GM19193 (cell line): ENCODE data around the gene JAK3.

ENCODE experiments used
- POLR2A ChIP-seq: IDR thresholded peaks from 4 replicates; pipeline ENCODE4 v1.6.1; 2011; ENCODE audit not compliant: insufficient read depth, insufficient read length; ENCODE audit errors: extremely low read depth

The JAK3 gene

DNA sequence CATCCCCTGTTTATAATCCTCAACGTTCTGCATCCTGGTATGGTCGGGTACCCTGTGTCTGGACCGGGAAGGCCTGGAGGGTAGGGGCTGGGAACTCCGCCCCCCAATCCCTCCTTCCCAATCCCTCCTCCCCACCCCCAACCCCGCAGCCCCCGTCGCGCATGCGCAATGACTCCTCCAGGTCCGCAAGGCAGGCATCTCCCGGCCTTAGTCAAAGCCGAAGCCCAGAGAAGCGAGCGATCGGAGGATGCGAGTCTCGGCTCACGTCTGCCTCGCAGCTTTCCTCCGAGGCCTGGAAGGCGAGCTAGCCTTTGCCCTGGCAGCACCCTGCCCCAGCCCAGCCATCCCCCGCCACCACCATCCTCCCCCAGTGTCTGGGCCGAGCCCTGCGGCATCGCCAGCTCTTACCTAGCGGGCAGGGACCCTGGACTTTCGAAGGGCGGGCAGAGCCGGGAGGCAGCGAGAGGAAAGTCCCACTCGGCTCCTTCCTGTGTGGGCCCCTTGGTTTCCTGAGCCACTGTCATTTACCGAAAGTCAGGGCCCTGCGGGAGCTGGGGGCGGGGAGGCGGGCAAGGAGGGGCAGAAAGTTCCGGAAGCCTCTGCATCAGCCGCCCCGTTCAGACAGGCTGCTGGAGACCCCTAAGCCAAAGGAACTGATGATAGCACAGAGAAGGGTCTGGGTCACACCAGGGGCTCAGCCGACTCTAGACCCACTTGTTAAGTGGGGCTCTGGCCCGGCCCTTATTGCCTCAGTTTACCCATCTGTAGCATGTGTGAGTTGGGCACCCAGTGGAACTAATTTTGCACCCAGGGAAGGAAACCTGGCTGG, at the start of gene JAK3:
TSS of gene JAK3 (minus strand) at position 445 of the 829 bp plus-strand sequence. CDS start 3,565 bp downstream, outside the sequence.
- TF ChIP-seq POLR2A: peak; percentile 86

DNA sequence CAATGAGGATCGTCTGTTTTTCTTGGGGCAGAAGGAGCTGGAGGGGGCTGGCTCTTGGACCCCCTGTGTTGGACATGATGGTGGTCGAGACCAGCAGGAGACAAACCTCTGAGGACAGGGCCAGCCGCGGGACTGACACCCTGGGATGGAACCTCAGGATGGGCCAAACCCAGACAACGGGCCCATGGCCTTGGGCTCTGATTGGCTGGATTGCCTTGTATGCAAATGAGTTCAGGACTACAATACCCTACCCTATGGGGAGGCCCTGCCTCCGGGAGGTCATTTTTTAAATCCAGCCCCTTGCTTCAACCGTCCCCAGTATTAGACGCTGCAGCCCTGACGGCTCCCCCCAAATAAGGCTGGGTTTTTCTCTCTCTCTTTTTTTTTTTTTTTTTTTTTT, 46.0 kb upstream of the JAK3 start:
- TF ChIP-seq POLR2A: no peak

GRCh38 chr19:17889609-17890214, 41.9 kb upstream of the JAK3 start:
- TF ChIP-seq POLR2A: no peak

GRCh38 chr19:17888260-17888659, 40.5 kb upstream of the JAK3 start:
- TF ChIP-seq POLR2A: no peak

GRCh38 chr19:17886515-17886914, 38.7 kb upstream of the JAK3 start:
- TF ChIP-seq POLR2A: no peak

- no peak for TF ChIP-seq POLR2A
Measured at GRCh38 chr19:17883627-17884410, 36.0 kb upstream of the JAK3 start.

- TF ChIP-seq POLR2A: no peak
Measured at GRCh38 chr19:17881701-17882100, 33.9 kb upstream of the JAK3 start.

GRCh38 chr19:17879466-17879865, 31.7 kb upstream of the JAK3 start:
- TF ChIP-seq POLR2A: no peak

GRCh38 chr19:17877696-17878095, 29.9 kb upstream of the JAK3 start:
- no peak for TF ChIP-seq POLR2A

DNA sequence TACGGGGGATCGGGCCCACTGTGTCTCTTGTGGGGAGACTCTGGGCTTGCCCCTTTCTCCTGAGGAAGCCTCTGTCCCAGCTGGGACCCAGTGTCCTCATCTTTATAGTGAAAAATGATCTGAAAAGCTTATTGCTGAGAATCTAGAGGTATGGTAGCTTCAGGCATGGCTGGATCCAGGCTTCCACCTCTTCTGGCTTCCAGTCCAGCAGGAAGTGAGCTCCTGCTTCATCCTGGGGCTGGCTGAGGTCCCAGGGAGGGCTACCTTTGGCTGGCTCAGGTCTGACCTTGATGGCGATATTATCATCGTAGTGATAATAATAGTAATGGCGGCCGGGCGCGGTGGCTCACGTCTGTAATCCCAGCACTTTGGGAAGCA, 27.0 kb upstream of the JAK3 start:
- TF ChIP-seq POLR2A: no peak

DNA sequence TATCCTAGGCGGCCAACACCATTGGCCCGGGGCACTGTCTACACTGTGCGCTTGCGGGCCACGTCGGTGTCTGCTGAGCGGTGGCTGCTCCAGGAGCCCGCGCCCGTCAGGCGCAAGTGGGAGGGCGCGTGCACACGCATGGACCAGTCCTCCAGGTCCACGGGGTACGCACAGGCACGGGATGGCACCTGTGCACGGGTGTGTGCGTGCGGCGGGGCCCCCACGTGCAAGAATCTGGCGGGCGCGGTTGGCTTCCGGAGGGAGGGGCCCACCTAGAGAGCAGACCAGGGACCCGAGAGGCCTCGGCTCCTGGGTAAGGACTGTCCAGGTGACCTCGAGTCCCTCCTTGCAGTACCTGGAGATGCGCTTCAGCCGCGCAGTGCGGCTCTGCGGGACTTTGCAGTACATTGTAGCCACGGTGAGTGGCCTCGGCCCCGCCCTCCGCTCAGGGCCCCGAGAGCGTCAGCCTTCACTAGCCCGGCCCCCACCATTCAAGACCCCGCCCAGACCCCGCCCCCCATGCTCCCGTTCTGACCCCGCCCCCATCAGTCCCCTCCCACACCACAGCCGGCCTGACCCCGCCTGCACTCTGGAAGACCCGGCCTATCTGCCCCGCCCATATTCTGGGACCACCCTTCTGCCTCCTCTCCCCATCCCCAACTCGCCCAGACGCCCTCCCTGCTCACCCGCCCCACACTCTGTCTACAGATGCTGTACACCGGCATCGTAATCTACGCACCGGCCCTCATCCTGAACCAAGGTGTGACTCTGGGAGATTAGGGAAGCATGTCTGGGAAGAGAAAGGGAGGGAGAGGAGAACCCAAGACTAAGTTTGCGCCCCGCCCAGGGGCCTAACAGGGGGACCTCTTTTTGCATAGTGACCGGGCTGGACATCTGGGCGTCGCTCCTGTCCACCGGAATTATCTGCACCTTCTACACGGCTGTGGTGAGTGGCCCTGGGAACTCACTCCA, 26.3 kb upstream of the JAK3 start:
- no peak for TF ChIP-seq POLR2A

DNA sequence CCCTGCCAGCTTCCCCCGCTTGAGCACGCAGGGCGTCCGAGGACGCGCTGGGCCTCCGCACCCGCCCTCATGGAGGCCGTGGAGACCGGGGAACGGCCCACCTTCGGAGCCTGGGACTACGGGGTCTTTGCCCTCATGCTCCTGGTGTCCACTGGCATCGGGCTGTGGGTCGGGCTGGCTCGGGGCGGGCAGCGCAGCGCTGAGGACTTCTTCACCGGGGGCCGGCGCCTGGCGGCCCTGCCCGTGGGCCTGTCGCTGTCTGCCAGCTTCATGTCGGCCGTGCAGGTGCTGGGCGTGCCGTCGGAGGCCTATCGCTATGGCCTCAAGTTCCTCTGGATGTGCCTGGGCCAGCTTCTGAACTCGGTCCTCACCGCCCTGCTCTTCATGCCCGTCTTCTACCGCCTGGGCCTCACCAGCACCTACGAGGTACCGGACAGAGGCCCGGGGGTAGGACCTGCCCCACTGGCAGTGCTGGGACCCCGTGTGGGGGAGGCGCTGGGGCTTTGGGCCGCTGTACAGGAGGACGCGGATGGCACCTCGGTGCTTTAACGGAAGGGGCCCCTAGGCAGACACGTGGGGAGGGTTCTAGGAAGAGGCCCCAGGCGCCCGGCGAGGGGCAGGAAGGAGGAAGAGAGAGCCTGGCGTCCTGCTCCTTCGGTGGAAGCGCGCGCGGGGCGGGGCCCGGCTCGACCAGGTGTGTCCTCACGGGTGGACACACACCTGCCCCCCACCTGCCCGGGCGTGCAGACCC, 24.6 kb upstream of the JAK3 start:
- no peak for TF ChIP-seq POLR2A

- TF ChIP-seq POLR2A: no peak
Measured at GRCh38 chr19:17871878-17872250, 24.1 kb upstream of the JAK3 start, which contains the start of gene SLC5A5. Gene SLC5A5, plus strand, starts transcription at chr19:17871945. Its CDS starts 375 bp downstream, at chr19:17872320.
